Liver (tissue), 9 donors: Measurements from ENCODE around the gene ABCC8. TPM values are rescaled to one million over a fixed set of nuclear protein-coding genes. Genes with fewer than 3 reads are reported as not detected.

ENCODE experiments used
- DNase-seq: peaks from one replicate; pipeline ENCODE4 v3.0.0-alpha.2; 2017; ENCODE audit warnings: low spot score
- H3K27ac ChIP-seq, 2 donors: one replicate each; pipeline ENCODE4 v1.7.0; 2013; ENCODE audit warnings: inconsistent platforms in 2 of 2, low read length in 2 of 2, control low read depth in 1 of 2, low read depth in 1 of 2, mild to moderate bottlenecking in 1 of 2
- H3K27me3 ChIP-seq, 4 donors: one replicate each; pipeline versions ENCODE4 v1.6.1 to v1.7.0; 2013; ENCODE audit warnings: low read length in 3 of 4, inconsistent platforms in 1 of 4, mild to moderate bottlenecking in 1 of 4, moderate library complexity in 1 of 4; ENCODE audit not compliant: control insufficient read depth in 4 of 4, insufficient read depth in 4 of 4
- H3K36me3 ChIP-seq, 4 donors: one replicate each; pipeline versions ENCODE4 v1.6.1 to v1.7.0; 2013; ENCODE audit warnings: low read length in 3 of 4, mild to moderate bottlenecking in 3 of 4, low read depth in 1 of 4, moderate library complexity in 1 of 4; ENCODE audit not compliant: control insufficient read depth in 4 of 4, insufficient read depth in 3 of 4
- H3K4me1 ChIP-seq, 4 donors: one replicate each; pipeline versions ENCODE4 v1.6.1 to v1.7.0; 2013; ENCODE audit warnings: low read length in 3 of 4, mild to moderate bottlenecking in 3 of 4, moderate library complexity in 1 of 4; ENCODE audit not compliant: control insufficient read depth in 4 of 4, insufficient read depth in 4 of 4
- H3K4me3 ChIP-seq, 3 donors: one replicate each; pipeline versions ENCODE4 v1.6.1 to v1.7.0; 2013; ENCODE audit warnings: low read length in 3 of 3, control low read depth in 1 of 3, low read depth in 1 of 3, mild to moderate bottlenecking in 1 of 3
- H3K9ac ChIP-seq, 2 donors: one replicate each; pipeline ENCODE4 v1.7.0; 2013; ENCODE audit warnings: low read length in 2 of 2, mild to moderate bottlenecking in 2 of 2, moderate library complexity in 2 of 2, control low read depth in 1 of 2, low read depth in 1 of 2
- H3K9me3 ChIP-seq, 4 donors: one replicate each; pipeline versions ENCODE4 v1.6.1 to v1.7.0; 2013; ENCODE audit warnings: low read length in 3 of 4; ENCODE audit not compliant: control insufficient read depth in 4 of 4
- CTCF ChIP-seq: fragments of 150-350 bp; IDR thresholded peaks from 2 replicates; pipeline ENCODE4 v1.5.1; 2017; ENCODE audit warnings: improper control_type of control experiment, low read depth, low read length; ENCODE audit not compliant: missing input control
- EGR1 ChIP-seq, 2 donors: IDR thresholded peaks; 2 replicates each; pipeline ENCODE4 v1.6.1; 2016 to 2018; ENCODE audit warnings: antibody characterized with exemption in 2 of 2, low read depth in 2 of 2
- FOXA1 ChIP-seq: IDR thresholded peaks from 2 replicates; pipeline ENCODE4 v1.6.1; 2016; ENCODE audit warnings: antibody characterized with exemption
- FOXA2 ChIP-seq: IDR thresholded peaks from 2 replicates; pipeline ENCODE4 v1.6.1; 2016; ENCODE audit warnings: antibody characterized with exemption
- GABPA ChIP-seq, 2 donors: IDR thresholded peaks in 1 of 2; conservative IDR thresholded peaks in 1 of 2; 2 replicates each; pipeline ENCODE4 v1.6.1; 2016; ENCODE audit warnings: antibody characterized with exemption in 2 of 2, mild to moderate bottlenecking in 1 of 2, moderate library complexity in 1 of 2
- HNF4A ChIP-seq, 2 donors: conservative IDR thresholded peaks; 2 replicates each; pipeline ENCODE4 v1.6.1; 2016; ENCODE audit warnings: antibody characterized with exemption in 2 of 2, mild to moderate bottlenecking in 2 of 2
- HNF4G ChIP-seq: IDR thresholded peaks from 2 replicates; pipeline ENCODE4 v1.6.1; 2016; ENCODE audit warnings: antibody characterized with exemption
- JUND ChIP-seq, 2 donors: IDR thresholded peaks; 2 replicates each; pipeline ENCODE4 v1.6.1; 2016; ENCODE audit warnings: antibody characterized with exemption in 2 of 2
- MAX ChIP-seq: IDR thresholded peaks from 2 replicates; pipeline ENCODE4 v1.6.1; 2016; ENCODE audit warnings: antibody characterized with exemption
- NR2F2 ChIP-seq: IDR thresholded peaks from 2 replicates; pipeline ENCODE4 v1.6.1; 2016; ENCODE audit warnings: antibody characterized with exemption
- RAD21 ChIP-seq, 2 donors: IDR thresholded peaks; 2 replicates each; pipeline ENCODE4 v1.6.1; 2016; ENCODE audit warnings: antibody characterized with exemption in 2 of 2, mild to moderate bottlenecking in 2 of 2
- RXRA ChIP-seq, 2 donors: IDR thresholded peaks; 2 replicates each; pipeline ENCODE4 v1.6.1; 2017 to 2018; ENCODE audit warnings: antibody characterized with exemption in 2 of 2, mild to moderate bottlenecking in 1 of 2
- SP1 ChIP-seq: IDR thresholded peaks from 2 replicates; pipeline ENCODE4 v1.6.1; 2018; ENCODE audit warnings: antibody characterized with exemption, mild to moderate bottlenecking
- TAF1 ChIP-seq: conservative IDR thresholded peaks from 2 replicates; pipeline ENCODE4 v1.6.1; 2016; ENCODE audit warnings: antibody characterized with exemption, mild to moderate bottlenecking
- YY1 ChIP-seq: IDR thresholded peaks from 2 replicates; pipeline ENCODE4 v1.6.1; 2016; ENCODE audit warnings: antibody characterized with exemption, mild to moderate bottlenecking
- ZBTB33 ChIP-seq: IDR thresholded peaks from 2 replicates; pipeline ENCODE4 v1.6.1; 2016; ENCODE audit warnings: antibody characterized with exemption
- WGBS: extraction: QIAGEN DNeasy Blood & Tissue Kit; methylation state at CpG from one replicate; pipeline ENCODE4 v1.1.7; 2013; 5-methylcytosine and 5-hydroxymethylcytosine counted together
- polyA plus RNA-seq, 2 donors: library from polyadenylated mRNA; stranded (reverse) in 1 of 2; unstranded in 1 of 2; fragments of 200-250 nt in 1 of 2; fragments of >200 nt in 1 of 2; fragmentation: Nextera tagmentation in 1 of 2; extraction: Ambion mirVana in 1 of 2; gene quantifications; one replicate each; pipeline versions ENCODE4 v1.2.1 to v1.2.3, GENCODE V29; 2013 to 2015
- total RNA-seq, 2 donors: library from RNA; depleted of rRNA; stranded (reverse); fragments of >200 nt; gene quantifications; one replicate each; pipeline ENCODE4 v1.2.3, GENCODE V29; 2014
- TF ChIP-seq, protein P1 (sequence below): IDR thresholded peaks from 2 replicates; pipeline ENCODE4 v1.6.1; 2016; ENCODE audit warnings: antibody characterized with exemption
- TF ChIP-seq, protein P2 (sequence below): IDR thresholded peaks from 2 replicates; pipeline ENCODE4 v1.6.1; 2016; ENCODE audit warnings: antibody characterized with exemption, mild to moderate bottlenecking
- donor health status: healthy.
- donor health status: healthy.
- donor health status: healthy.
- donor health status: healthy.
- donor health status: healthy.

ABCC8 gene
- total and polyA plus RNA-seq, 4 donors, result 0.16 to 0.25 TPM; not detected in 2

GRCh38 chr11:17459236-17459896 lies 17.3 kb downstream of the ABCC8 start:
- Histone ChIP-seq H3K4me1 (no peaks in the 10 kb centered on the region), H3K27ac (no peak overlapping the region), H3K9ac (no peak overlapping the region), H3K27me3 (no peaks in the 10 kb centered on the region), H3K36me3 (no peaks in the 10 kb centered on the region), H3K9me3 (no peaks in the 10 kb centered on the region), H3K4me3 (no peak overlapping the region)
- DNase-seq, result no peak
- 69% methylated on average over 9 of the region's 9 CpGs for WGBS
- TF ChIP-seq EGR1 (IDR thresholded peaks at IDR 0.05; ENCODE audit: low read depth in 2 of 2), result no peak
- no peak for TF ChIP-seq HNF4A (conservative IDR thresholded peaks at IDR 0.05)
- TF ChIP-seq MAX, result no peak
- no peak for TF ChIP-seq HNF4G
- TF ChIP-seq FOXA2, result no peak
- no peak for TF ChIP-seq ZBTB33
- TF ChIP-seq SP1, result no peak
- TF ChIP-seq NR2F2, result no peak
- no peak for TF ChIP-seq GABPA (IDR thresholded peaks at IDR 0.05 in 1 of 2, conservative IDR thresholded peaks at IDR 0.05 in 1 of 2)
- no peak for TF ChIP-seq RAD21 (IDR thresholded peaks at IDR 0.05)
- no peak for TF ChIP-seq CTCF
- TF ChIP-seq YY1, result no peak
- TF ChIP-seq RXRA (IDR thresholded peaks at IDR 0.05), result no peak
- TF ChIP-seq FOXA1, result no peak
- no peak for TF ChIP-seq TAF1
- TF ChIP-seq, protein P1, sequence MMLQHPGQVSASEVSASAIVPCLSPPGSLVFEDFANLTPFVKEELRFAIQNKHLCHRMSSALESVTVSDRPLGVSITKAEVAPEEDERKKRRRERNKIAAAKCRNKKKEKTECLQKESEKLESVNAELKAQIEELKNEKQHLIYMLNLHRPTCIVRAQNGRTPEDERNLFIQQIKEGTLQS, result no peak
- TF ChIP-seq, protein P2, sequence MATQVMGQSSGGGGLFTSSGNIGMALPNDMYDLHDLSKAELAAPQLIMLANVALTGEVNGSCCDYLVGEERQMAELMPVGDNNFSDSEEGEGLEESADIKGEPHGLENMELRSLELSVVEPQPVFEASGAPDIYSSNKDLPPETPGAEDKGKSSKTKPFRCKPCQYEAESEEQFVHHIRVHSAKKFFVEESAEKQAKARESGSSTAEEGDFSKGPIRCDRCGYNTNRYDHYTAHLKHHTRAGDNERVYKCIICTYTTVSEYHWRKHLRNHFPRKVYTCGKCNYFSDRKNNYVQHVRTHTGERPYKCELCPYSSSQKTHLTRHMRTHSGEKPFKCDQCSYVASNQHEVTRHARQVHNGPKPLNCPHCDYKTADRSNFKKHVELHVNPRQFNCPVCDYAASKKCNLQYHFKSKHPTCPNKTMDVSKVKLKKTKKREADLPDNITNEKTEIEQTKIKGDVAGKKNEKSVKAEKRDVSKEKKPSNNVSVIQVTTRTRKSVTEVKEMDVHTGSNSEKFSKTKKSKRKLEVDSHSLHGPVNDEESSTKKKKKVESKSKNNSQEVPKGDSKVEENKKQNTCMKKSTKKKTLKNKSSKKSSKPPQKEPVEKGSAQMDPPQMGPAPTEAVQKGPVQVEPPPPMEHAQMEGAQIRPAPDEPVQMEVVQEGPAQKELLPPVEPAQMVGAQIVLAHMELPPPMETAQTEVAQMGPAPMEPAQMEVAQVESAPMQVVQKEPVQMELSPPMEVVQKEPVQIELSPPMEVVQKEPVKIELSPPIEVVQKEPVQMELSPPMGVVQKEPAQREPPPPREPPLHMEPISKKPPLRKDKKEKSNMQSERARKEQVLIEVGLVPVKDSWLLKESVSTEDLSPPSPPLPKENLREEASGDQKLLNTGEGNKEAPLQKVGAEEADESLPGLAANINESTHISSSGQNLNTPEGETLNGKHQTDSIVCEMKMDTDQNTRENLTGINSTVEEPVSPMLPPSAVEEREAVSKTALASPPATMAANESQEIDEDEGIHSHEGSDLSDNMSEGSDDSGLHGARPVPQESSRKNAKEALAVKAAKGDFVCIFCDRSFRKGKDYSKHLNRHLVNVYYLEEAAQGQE, result no peak
- TF ChIP-seq JUND (IDR thresholded peaks at IDR 0.05), result no peak
